ENCODE data around the gene JARID2.

The JARID2 gene

GRCh38 chr6:15522427-15522826 lies 276.6 kb downstream of the JARID2 start:
- peaks cover 40 to 78% (median 75%) of the 10 kb centered on the region in 3 donors for H3K36me3 ChIP-seq
- no peaks in the 10 kb centered on the region for H3K9me3 ChIP-seq
- intact Hi-C loops (cut with DNase I; ENCODE audit: low total_unique reads), result no loop called here
- DNase-seq, result no peak
- peak overlapping the region in 1 of 2 donors; percentile 15 for H3K27ac ChIP-seq
- no peaks in the 10 kb centered on the region for H3K4me1 ChIP-seq
- TF ChIP-seq CTCF (IDR thresholded peaks at IDR 0.05), result no peak
- H3K27me3 ChIP-seq, result no peaks in the 10 kb centered on the region
- no peak overlapping the region for H3K4me3 ChIP-seq

GRCh38 chr6:15522856-15523529 lies 277.1 kb downstream of the JARID2 start:
- TF ChIP-seq CTCF (IDR thresholded peaks at IDR 0.05), result no peak
- Histone ChIP-seq H3K27ac (no peak overlapping the region), H3K4me3 (no peak overlapping the region), H3K27me3 (no peaks in the 10 kb centered on the region), H3K4me1 (no peaks in the 10 kb centered on the region), H3K9me3 (no peaks in the 10 kb centered on the region), H3K36me3 (peaks cover 34 to 74% (median 71%) of the 10 kb centered on the region in 3 donors)
- intact Hi-C loops (cut with DNase I; ENCODE audit: low total_unique reads), result no loop called here
- DNase-seq, result peak in 1 of 2 donors; percentile 1

GRCh38 chr6:15523679-15524630 lies 278.1 kb downstream of the JARID2 start:
- no peak overlapping the region for H3K4me3 ChIP-seq
- no peak for TF ChIP-seq CTCF (IDR thresholded peaks at IDR 0.05)
- no peaks in the 10 kb centered on the region for H3K27me3 ChIP-seq
- intact Hi-C loops (cut with DNase I; ENCODE audit: low total_unique reads), result no loop called here
- no peak overlapping the region for H3K27ac ChIP-seq
- DNase-seq, result peak in 1 of 2 donors; percentile 4
- H3K4me1 ChIP-seq, result no peaks in the 10 kb centered on the region
- H3K9me3 ChIP-seq, result no peaks in the 10 kb centered on the region
- H3K36me3 ChIP-seq, result peaks cover 30 to 74% (median 71%) of the 10 kb centered on the region in 3 donors

GRCh38 chr6:15524861-15525401 lies 279.1 kb downstream of the JARID2 start:
- DNase-seq, result no peak
- H3K27me3 ChIP-seq, result no peaks in the 10 kb centered on the region
- H3K4me3 ChIP-seq, result no peak overlapping the region
- H3K9me3 ChIP-seq, result no peaks in the 10 kb centered on the region
- no peak for TF ChIP-seq CTCF (IDR thresholded peaks at IDR 0.05)
- intact Hi-C loops (cut with DNase I; ENCODE audit: low total_unique reads), result no loop called here
- no peaks in the 10 kb centered on the region for H3K4me1 ChIP-seq
- no peak overlapping the region for H3K27ac ChIP-seq
- H3K36me3 ChIP-seq, result peaks cover 27 to 74% (median 65%) of the 10 kb centered on the region in 3 donors

- Histone ChIP-seq H3K4me1 (no peaks in the 10 kb centered on the region), H3K36me3 (peaks cover 27 to 75% (median 67%) of the 10 kb centered on the region in 3 donors), H3K9me3 (no peaks in the 10 kb centered on the region), H3K27me3 (no peaks in the 10 kb centered on the region), H3K27ac (no peak overlapping the region), H3K4me3 (no peak overlapping the region)
- TF ChIP-seq CTCF (IDR thresholded peaks at IDR 0.05), result no peak
- no peak for DNase-seq
- intact Hi-C loops (cut with DNase I; ENCODE audit: low total_unique reads), result no loop called here
Measured at GRCh38 chr6:15526212-15526701, 280.4 kb downstream of the JARID2 start.

All from tibial artery (tissue), 4 donors.